ENCODE results near the gene CALR. TPM values are rescaled to one million over a fixed set of nuclear protein-coding genes. Genes with fewer than 3 reads are reported as not detected.

CALR gene
- total RNA-seq, 1 experiment from 2014 or later: 1,790 TPM

GRCh38 chr19:12979974-12980373 is 41.6 kb downstream of the CALR start:
- DNase-seq (ENCODE audit: low spot score): no peak

GRCh38 chr19:12982648-12983047 is 44.2 kb downstream of the CALR start:
- DNase-seq (ENCODE audit: low spot score): no peak

GRCh38 chr19:12983091-12983490 is 44.7 kb downstream of the CALR start:
- no peak for DNase-seq (ENCODE audit: low spot score)

- peak; percentile 54 for DNase-seq (ENCODE audit: low spot score)
These were observed 45.2 kb downstream of the CALR start for GRCh38 chr19:12983542-12984142.

GRCh38 chr19:12984143-12984627 is 45.8 kb downstream of the CALR start:
- DNase-seq (ENCODE audit: low spot score): no peak

GRCh38 chr19:12984683-12985048 is 46.3 kb downstream of the CALR start:
- DNase-seq (ENCODE audit: low spot score): no peak

- DNase-seq (ENCODE audit: low spot score): peak; percentile 90
These were observed 46.8 kb downstream of the CALR start for GRCh38 chr19:12985049-12985776.

- DNase-seq (ENCODE audit: low spot score): no peak
These were observed 48.3 kb downstream of the CALR start for GRCh38 chr19:12986726-12987125.

- DNase-seq (ENCODE audit: low spot score): no peak
These were observed 48.8 kb downstream of the CALR start for GRCh38 chr19:12987190-12987589.

- DNase-seq (ENCODE audit: low spot score): no peak
These were observed 49.4 kb downstream of the CALR start for GRCh38 chr19:12987781-12988180.

- DNase-seq (ENCODE audit: low spot score): no peak
These were observed 52.0 kb downstream of the CALR start for GRCh38 chr19:12990431-12990830.

- no peak for DNase-seq (ENCODE audit: low spot score)
These were observed 52.4 kb downstream of the CALR start for GRCh38 chr19:12990853-12991252.

GRCh38 chr19:12991296-12991695 is 52.9 kb downstream of the CALR start:
- DNase-seq (ENCODE audit: low spot score): no peak

- DNase-seq (ENCODE audit: low spot score): no peak
These were observed 54.3 kb downstream of the CALR start for GRCh38 chr19:12992729-12993128.

GRCh38 chr19:12993562-12993961 is 55.2 kb downstream of the CALR start:
- DNase-seq (ENCODE audit: low spot score): no peak

Other genes with a start within 250 kb of the CALR start
- 16.7 and 21.8 TPM in 2 replicates for gene FBXW9, start 242.0 kb upstream of the CALR start, total RNA-seq (2014; rRNA removed; shearing (Covaris generic))
- 9.3 and 14.5 TPM in 2 replicates for gene TNPO2, start 214.7 kb upstream of the CALR start, total RNA-seq (2014; rRNA removed; shearing (Covaris generic))
- 344 and 364 TPM in 2 replicates for gene TRIR, start 203.9 kb upstream of the CALR start, total RNA-seq (2014; rRNA removed; shearing (Covaris generic))
- gene GET3, start 201.1 kb upstream of the CALR start, total RNA-seq (2014; rRNA removed; shearing (Covaris generic)): 198 and 212 TPM in 2 replicates
- gene BEST2, start 186.8 kb upstream of the CALR start, total RNA-seq (2014; rRNA removed; shearing (Covaris generic)): not detected in 2 replicates
- 10.2 and 20.5 TPM in 2 replicates for gene HOOK2, start 163.1 kb upstream of the CALR start, total RNA-seq (2014; rRNA removed; shearing (Covaris generic))
- gene JUNB, start 147.1 kb upstream of the CALR start, total RNA-seq (2014; rRNA removed; shearing (Covaris generic)): 79.1 and 85.7 TPM in 2 replicates
- not detected in 2 replicates for gene PRDX2, start 136.8 kb upstream of the CALR start, total RNA-seq (2014; rRNA removed; shearing (Covaris generic))
- gene THSD8, start 136.5 kb upstream of the CALR start, total RNA-seq (2014; rRNA removed; shearing (Covaris generic)): not detected in 2 replicates
- gene RNASEH2A, start 132.0 kb upstream of the CALR start, total RNA-seq (2014; rRNA removed; shearing (Covaris generic)): 88.8 and 89.6 TPM in 2 replicates
- 3.4 TPM in 1 of 2 replicates, not detected in the other for gene RTBDN, start 104.0 kb upstream of the CALR start, total RNA-seq (2014; rRNA removed; shearing (Covaris generic))
- gene MAST1, start 100.1 kb upstream of the CALR start, total RNA-seq (2014; rRNA removed; shearing (Covaris generic)): 1.3 and 3.2 TPM in 2 replicates
- 61.3 and 74.4 TPM in 2 replicates for gene DNASE2, start 57.2 kb upstream of the CALR start, total RNA-seq (2014; rRNA removed; shearing (Covaris generic))
- not detected in 2 replicates for gene KLF1, start 51.4 kb upstream of the CALR start, total RNA-seq (2014; rRNA removed; shearing (Covaris generic))
- 25.0 and 25.8 TPM in 2 replicates for gene GCDH, start 47.4 kb upstream of the CALR start, total RNA-seq (2014; rRNA removed; shearing (Covaris generic))
- 0.12 and 0.28 TPM in 2 replicates for gene SYCE2, start 19.3 kb upstream of the CALR start, total RNA-seq (2014; rRNA removed; shearing (Covaris generic))
- 98.2 and 99.1 TPM in 2 replicates for gene FARSA, start 4.9 kb upstream of the CALR start, total RNA-seq (2014; rRNA removed; shearing (Covaris generic))
- gene RAD23A, start 7.3 kb downstream of the CALR start, total RNA-seq (2014; rRNA removed; shearing (Covaris generic)): 180 and 185 TPM in 2 replicates
- gene GADD45GIP1, start 18.6 kb downstream of the CALR start, total RNA-seq (2014; rRNA removed; shearing (Covaris generic)): 64.2 and 82.8 TPM in 2 replicates
- 0.10 and 0.36 TPM in 2 replicates for gene DAND5, start 31.0 kb downstream of the CALR start, total RNA-seq (2014; rRNA removed; shearing (Covaris generic))
- gene NFIX, start 56.9 kb downstream of the CALR start, total RNA-seq (2014; rRNA removed; shearing (Covaris generic)): 17.0 and 25.7 TPM in 2 replicates
- not detected in 2 replicates for gene LYL1, start 164.2 kb downstream of the CALR start, total RNA-seq (2014; rRNA removed; shearing (Covaris generic))
- 46.7 and 49.1 TPM in 2 replicates for gene TRMT1, start 178.1 kb downstream of the CALR start, total RNA-seq (2014; rRNA removed; shearing (Covaris generic))
- 85.9 and 101 TPM in 2 replicates for gene NACC1, start 179.7 kb downstream of the CALR start, total RNA-seq (2014; rRNA removed; shearing (Covaris generic))
- gene STX10, start 211.8 kb downstream of the CALR start, total RNA-seq (2014; rRNA removed; shearing (Covaris generic)): 129 and 147 TPM in 2 replicates
- 37.3 and 61.1 TPM in 2 replicates for gene IER2, start 211.8 kb downstream of the CALR start, total RNA-seq (2014; rRNA removed; shearing (Covaris generic))